Measurements from ENCODE around the gene IQCN.
A peak's percentile ranks its signal among the peaks of the same experiment; 100 is the strongest.

IQCN gene

GRCh38 chr19:18321734-18322102 lies 47.5 kb upstream of the IQCN start:
- no peak overlapping the region for H3K4me3 ChIP-seq (IDR thresholded peaks at IDR 0.05; ENCODE audit: insufficient read depth, low read depth, low read length)
- TF ChIP-seq, protein P1, sequence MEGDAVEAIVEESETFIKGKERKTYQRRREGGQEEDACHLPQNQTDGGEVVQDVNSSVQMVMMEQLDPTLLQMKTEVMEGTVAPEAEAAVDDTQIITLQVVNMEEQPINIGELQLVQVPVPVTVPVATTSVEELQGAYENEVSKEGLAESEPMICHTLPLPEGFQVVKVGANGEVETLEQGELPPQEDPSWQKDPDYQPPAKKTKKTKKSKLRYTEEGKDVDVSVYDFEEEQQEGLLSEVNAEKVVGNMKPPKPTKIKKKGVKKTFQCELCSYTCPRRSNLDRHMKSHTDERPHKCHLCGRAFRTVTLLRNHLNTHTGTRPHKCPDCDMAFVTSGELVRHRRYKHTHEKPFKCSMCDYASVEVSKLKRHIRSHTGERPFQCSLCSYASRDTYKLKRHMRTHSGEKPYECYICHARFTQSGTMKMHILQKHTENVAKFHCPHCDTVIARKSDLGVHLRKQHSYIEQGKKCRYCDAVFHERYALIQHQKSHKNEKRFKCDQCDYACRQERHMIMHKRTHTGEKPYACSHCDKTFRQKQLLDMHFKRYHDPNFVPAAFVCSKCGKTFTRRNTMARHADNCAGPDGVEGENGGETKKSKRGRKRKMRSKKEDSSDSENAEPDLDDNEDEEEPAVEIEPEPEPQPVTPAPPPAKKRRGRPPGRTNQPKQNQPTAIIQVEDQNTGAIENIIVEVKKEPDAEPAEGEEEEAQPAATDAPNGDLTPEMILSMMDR (conservative IDR thresholded peaks at IDR 0.05; ENCODE audit: low read depth, low read length) = no peak
- H3K4me1 ChIP-seq (ENCODE audit: low read depth, poor library complexity, severe bottlenecking) = peaks cover 22% of the 10 kb centered on the region
- H3K27ac ChIP-seq = peak overlapping the region; percentile 83; the same call in 1 of the 2 replicates
- H2AFZ ChIP-seq (ENCODE audit: low read depth) = no peak overlapping the region
- H4K20me1 ChIP-seq (ENCODE audit: insufficient read depth) = no peaks in the 10 kb centered on the region
- H3K9ac ChIP-seq = peak overlapping the region; percentile 83; the same call in 1 of the 2 replicates
- peaks cover 46% of the 10 kb centered on the region for H3K79me2 ChIP-seq (ENCODE audit: insufficient read depth, low read depth)
- H3K27me3 ChIP-seq (ENCODE audit: insufficient read depth, low read depth) = no peaks in the 10 kb centered on the region
- H3K36me3 ChIP-seq (ENCODE audit: insufficient read depth) = no peaks in the 10 kb centered on the region
- H3K4me2 ChIP-seq = peak overlapping the region; percentile 88

DNA sequence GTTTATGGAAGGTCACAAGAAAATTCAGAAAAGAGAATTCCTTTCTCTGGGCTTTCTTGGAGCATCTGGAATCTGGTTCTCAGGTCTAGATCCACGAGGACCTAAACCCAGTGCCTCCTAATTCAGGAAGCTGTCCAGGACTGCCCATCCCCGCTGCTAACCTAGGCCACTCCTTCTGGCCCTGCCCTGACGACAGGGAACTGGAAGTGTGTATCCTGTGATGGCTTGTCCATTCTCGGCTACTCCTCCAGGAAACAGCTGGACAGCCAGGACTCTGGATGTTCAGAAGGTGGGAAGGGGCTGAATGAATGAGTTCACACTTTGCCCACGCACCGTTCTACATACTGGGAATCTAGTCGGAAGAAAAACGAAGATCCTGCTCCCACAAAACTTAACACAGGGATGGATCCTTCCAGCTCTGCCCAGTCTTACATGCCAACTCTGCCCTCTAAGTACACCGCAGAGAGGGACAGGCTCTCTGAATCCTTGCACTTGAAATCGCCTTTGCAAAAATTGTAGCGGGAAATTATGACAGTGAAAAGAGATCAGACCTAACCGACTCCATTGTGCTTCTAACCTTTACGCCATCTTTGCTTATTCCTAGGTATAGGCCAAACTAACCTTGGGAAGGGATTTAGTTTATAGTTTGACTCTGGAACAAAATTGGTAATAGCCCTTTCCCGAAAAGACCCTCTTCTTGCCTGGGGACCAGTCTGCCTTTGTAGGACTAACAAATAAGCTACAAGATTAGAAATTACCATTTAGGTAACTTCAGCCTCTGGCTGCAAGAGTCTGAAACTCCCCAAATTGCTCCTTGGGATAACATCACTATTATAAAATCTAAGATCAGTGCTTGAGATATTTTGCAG lies 46.8 kb upstream of the IQCN start:
- Histone ChIP-seq H3K27ac (no peak overlapping the region), H3K4me1 (ENCODE audit: low read depth, poor library complexity, severe bottlenecking) (peaks cover 22% of the 10 kb centered on the region), H3K36me3 (ENCODE audit: insufficient read depth) (no peaks in the 10 kb centered on the region), H4K20me1 (ENCODE audit: insufficient read depth) (no peaks in the 10 kb centered on the region), H3K4me3 (IDR thresholded peaks at IDR 0.05; ENCODE audit: insufficient read depth, low read depth, low read length) (no peak overlapping the region), H2AFZ (ENCODE audit: low read depth) (no peak overlapping the region), H3K27me3 (ENCODE audit: insufficient read depth, low read depth) (no peaks in the 10 kb centered on the region), H3K4me2 (peak overlapping the region; percentile 88; the same call in 1 of the 2 replicates), H3K9ac (no peak overlapping the region), H3K79me2 (ENCODE audit: insufficient read depth, low read depth) (peaks cover 46% of the 10 kb centered on the region)
- TF ChIP-seq, protein P1 (conservative IDR thresholded peaks at IDR 0.05; ENCODE audit: low read depth, low read length) = no peak

- Histone ChIP-seq H3K4me3 (IDR thresholded peaks at IDR 0.05; ENCODE audit: insufficient read depth, low read depth, low read length) (no peak overlapping the region), H3K27ac (no peak overlapping the region), H3K4me1 (ENCODE audit: low read depth, poor library complexity, severe bottlenecking) (peaks cover 22% of the 10 kb centered on the region), H2AFZ (ENCODE audit: low read depth) (no peak overlapping the region), H3K79me2 (ENCODE audit: insufficient read depth, low read depth) (peaks cover 46% of the 10 kb centered on the region), H4K20me1 (ENCODE audit: insufficient read depth) (no peaks in the 10 kb centered on the region), H3K9ac (no peak overlapping the region), H3K27me3 (ENCODE audit: insufficient read depth, low read depth) (no peaks in the 10 kb centered on the region), H3K36me3 (ENCODE audit: insufficient read depth) (no peaks in the 10 kb centered on the region), H3K4me2 (no peak overlapping the region)
- TF ChIP-seq, protein P1 (conservative IDR thresholded peaks at IDR 0.05; ENCODE audit: low read depth, low read length) = no peak
Measured at GRCh38 chr19:18319591-18320135, 45.4 kb upstream of the IQCN start.

- Histone ChIP-seq H2AFZ (ENCODE audit: low read depth) (no peak overlapping the region), H4K20me1 (ENCODE audit: insufficient read depth) (no peaks in the 10 kb centered on the region), H3K4me1 (ENCODE audit: low read depth, poor library complexity, severe bottlenecking) (peaks cover 8% of the 10 kb centered on the region), H3K27ac (no peak overlapping the region), H3K9ac (no peak overlapping the region), H3K36me3 (ENCODE audit: insufficient read depth) (no peaks in the 10 kb centered on the region), H3K79me2 (ENCODE audit: insufficient read depth, low read depth) (peaks cover 46% of the 10 kb centered on the region), H3K4me2 (no peak overlapping the region), H3K4me3 (IDR thresholded peaks at IDR 0.05; ENCODE audit: insufficient read depth, low read depth, low read length) (no peak overlapping the region), H3K27me3 (ENCODE audit: insufficient read depth, low read depth) (no peaks in the 10 kb centered on the region)
- TF ChIP-seq, protein P1 (conservative IDR thresholded peaks at IDR 0.05; ENCODE audit: low read depth, low read length) = no peak
Measured at GRCh38 chr19:18317961-18318800, 43.9 kb upstream of the IQCN start.
